GM18498 (cell line): ENCODE data around the gene ANXA11.

Experiments used
- ATAC-seq: cut with Tn5 transposase; IDR thresholded peaks from one replicate; pipeline ENCODE4 v1.9.1; 2021; ENCODE audit warnings: mild to moderate bottlenecking, moderate library complexity; ENCODE audit not compliant: unreplicated experiment

Gene ANXA11

GRCh38 chr10:80166581-80167470, 38.5 kb downstream of the ANXA11 start:
- ATAC-seq: no peak

- no peak for ATAC-seq
Measured at GRCh38 chr10:80165173-80165572, 40.2 kb downstream of the ANXA11 start.

GRCh38 chr10:80164596-80164995, 40.7 kb downstream of the ANXA11 start:
- no peak for ATAC-seq

- no peak for ATAC-seq
Measured at GRCh38 chr10:80163741-80164341, 41.5 kb downstream of the ANXA11 start.

- ATAC-seq: no peak
Measured at GRCh38 chr10:80161321-80162083, 43.8 kb downstream of the ANXA11 start.

- no peak for ATAC-seq
Measured at GRCh38 chr10:80160361-80161320, 44.7 kb downstream of the ANXA11 start.

- no peak for ATAC-seq
Measured at GRCh38 chr10:80159166-80159873, 46.0 kb downstream of the ANXA11 start.

- no peak for ATAC-seq
Measured at GRCh38 chr10:80158598-80159127, 46.7 kb downstream of the ANXA11 start.

GRCh38 chr10:80158126-80158525, 47.2 kb downstream of the ANXA11 start:
- no peak for ATAC-seq

GRCh38 chr10:80157561-80157960, 47.8 kb downstream of the ANXA11 start:
- no peak for ATAC-seq

- no peak for ATAC-seq
Measured at GRCh38 chr10:80156216-80156615, 49.1 kb downstream of the ANXA11 start.

GRCh38 chr10:80155696-80156215, 49.6 kb downstream of the ANXA11 start:
- ATAC-seq: no peak

- ATAC-seq: no peak
Measured at GRCh38 chr10:80154978-80155695, 50.2 kb downstream of the ANXA11 start.

- ATAC-seq: no peak
Measured at GRCh38 chr10:80154626-80154977, 50.7 kb downstream of the ANXA11 start.

GRCh38 chr10:80153460-80153859, 51.9 kb downstream of the ANXA11 start:
- no peak for ATAC-seq

GRCh38 chr10:80152820-80153219, 52.5 kb downstream of the ANXA11 start:
- ATAC-seq: no peak

GRCh38 chr10:80150172-80150571, 55.2 kb downstream of the ANXA11 start:
- no peak for ATAC-seq

- ATAC-seq: no peak
Measured at GRCh38 chr10:80149123-80149522, 56.2 kb downstream of the ANXA11 start.
